Measurements from ENCODE around the gene FYN. TPM values are rescaled to one million over a fixed set of nuclear protein-coding genes. Genes with fewer than 3 reads are reported as not detected.

Gene FYN
- total RNA-seq, 1 experiment from 2014 or later: 18.5 TPM

- no peak for DNase-seq (ENCODE audit: low read depth, low spot score)
- no peaks in the 10 kb centered on the region for H3K27me3 ChIP-seq (ENCODE audit: insufficient read depth, low read length)
- H3K9me3 ChIP-seq (ENCODE audit: control insufficient read depth in 1 of 2, insufficient read depth in 1 of 2, low read depth in 1 of 2, low read length in 2 of 2): no peaks in the 10 kb centered on the region
- ChIA-PET CTCF (no interaction called here), POLR2A (no interaction called here), RAD21 (ENCODE audit: low non-redundant PET in 1 of 2, low total read pairs in 2 of 2, uncharacterized antibody in 2 of 2, unreplicated experiment in 2 of 2) (no interaction called here)
- no peak overlapping the region for H3K27ac ChIP-seq (ENCODE audit: low read depth, low read length)
- no peak overlapping the region for H3K4me2 ChIP-seq (ENCODE audit: low read length)
- no peaks in the 10 kb centered on the region for H3K9me2 ChIP-seq (ENCODE audit: insufficient read depth)
- H4K20me1 ChIP-seq (ENCODE audit: insufficient read depth): no peaks in the 10 kb centered on the region
- no peaks in the 10 kb centered on the region for H3K79me2 ChIP-seq (ENCODE audit: insufficient read depth, low read length)
- no peaks in the 10 kb centered on the region for H3K36me3 ChIP-seq (ENCODE audit: control insufficient read depth in 1 of 2, insufficient read depth in 2 of 2, low read length in 2 of 2)
- peaks cover 0 to 7% of the 10 kb centered on the region in 2 experiments; a peak in 2 of 4 replicates for H3K4me1 ChIP-seq (ENCODE audit: control insufficient read depth in 1 of 2, insufficient read depth in 2 of 2, low read length in 2 of 2)
- intact Hi-C loops (cut with micrococcal nuclease): no loop called here
- no peak overlapping the region for H2AFZ ChIP-seq (ENCODE audit: low read depth, low read length, poor library complexity, severe bottlenecking)
- BruUV-seq (replicated peaks): no TSS peak
- H3K4me3 ChIP-seq (replicated peaks in 1 of 2; ENCODE audit: low read depth in 1 of 2, low read length in 2 of 2): no peak overlapping the region
- H3K9ac ChIP-seq (ENCODE audit: low read length): no peak overlapping the region
- no peak for ATAC-seq
- TF ChIP-seq EZH2phosphoT487 (IDR thresholded peaks at IDR 0.05; ENCODE audit: borderline replicate concordance): no peak
- TF ChIP-seq POLR2A (IDR thresholded peaks at IDR 0.05; ENCODE audit: borderline replicate concordance, extremely low read depth, insufficient read depth, insufficient read length): no peak
- TF ChIP-seq SRF (IDR thresholded peaks at IDR 0.05; ENCODE audit: low read depth): no peak
- no peak for TF ChIP-seq EZH2 (IDR thresholded peaks at IDR 0.05)
- TF ChIP-seq SIN3A (IDR thresholded peaks at IDR 0.05; ENCODE audit: low read depth): no peak
- TF ChIP-seq CEBPB (IDR thresholded peaks at IDR 0.05; ENCODE audit: low read depth): no peak
- TF ChIP-seq POLR2AphosphoS5 (IDR thresholded peaks at IDR 0.05; ENCODE audit: low read depth, low read length): no peak
- TF ChIP-seq, protein P1, sequence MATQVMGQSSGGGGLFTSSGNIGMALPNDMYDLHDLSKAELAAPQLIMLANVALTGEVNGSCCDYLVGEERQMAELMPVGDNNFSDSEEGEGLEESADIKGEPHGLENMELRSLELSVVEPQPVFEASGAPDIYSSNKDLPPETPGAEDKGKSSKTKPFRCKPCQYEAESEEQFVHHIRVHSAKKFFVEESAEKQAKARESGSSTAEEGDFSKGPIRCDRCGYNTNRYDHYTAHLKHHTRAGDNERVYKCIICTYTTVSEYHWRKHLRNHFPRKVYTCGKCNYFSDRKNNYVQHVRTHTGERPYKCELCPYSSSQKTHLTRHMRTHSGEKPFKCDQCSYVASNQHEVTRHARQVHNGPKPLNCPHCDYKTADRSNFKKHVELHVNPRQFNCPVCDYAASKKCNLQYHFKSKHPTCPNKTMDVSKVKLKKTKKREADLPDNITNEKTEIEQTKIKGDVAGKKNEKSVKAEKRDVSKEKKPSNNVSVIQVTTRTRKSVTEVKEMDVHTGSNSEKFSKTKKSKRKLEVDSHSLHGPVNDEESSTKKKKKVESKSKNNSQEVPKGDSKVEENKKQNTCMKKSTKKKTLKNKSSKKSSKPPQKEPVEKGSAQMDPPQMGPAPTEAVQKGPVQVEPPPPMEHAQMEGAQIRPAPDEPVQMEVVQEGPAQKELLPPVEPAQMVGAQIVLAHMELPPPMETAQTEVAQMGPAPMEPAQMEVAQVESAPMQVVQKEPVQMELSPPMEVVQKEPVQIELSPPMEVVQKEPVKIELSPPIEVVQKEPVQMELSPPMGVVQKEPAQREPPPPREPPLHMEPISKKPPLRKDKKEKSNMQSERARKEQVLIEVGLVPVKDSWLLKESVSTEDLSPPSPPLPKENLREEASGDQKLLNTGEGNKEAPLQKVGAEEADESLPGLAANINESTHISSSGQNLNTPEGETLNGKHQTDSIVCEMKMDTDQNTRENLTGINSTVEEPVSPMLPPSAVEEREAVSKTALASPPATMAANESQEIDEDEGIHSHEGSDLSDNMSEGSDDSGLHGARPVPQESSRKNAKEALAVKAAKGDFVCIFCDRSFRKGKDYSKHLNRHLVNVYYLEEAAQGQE (IDR thresholded peaks at IDR 0.05; ENCODE audit: low read depth): no peak
- no peak for TF ChIP-seq JUND (IDR thresholded peaks at IDR 0.05)
- TF ChIP-seq ZBTB33 (IDR thresholded peaks at IDR 0.05; ENCODE audit: extremely low read depth, insufficient replicate concordance, low read length): no peak
- no peak for TF ChIP-seq FOSL1 (IDR thresholded peaks at IDR 0.05; ENCODE audit: low read depth)
- TF ChIP-seq TCF7L2 (IDR thresholded peaks at IDR 0.05; ENCODE audit: borderline replicate concordance, extremely low read depth, insufficient read depth, insufficient read length): no peak
- no peak for TF ChIP-seq ELF1 (IDR thresholded peaks at IDR 0.05; ENCODE audit: borderline replicate concordance, low read depth)
- TF ChIP-seq SP1 (IDR thresholded peaks at IDR 0.05; ENCODE audit: low read depth): no peak
- TF ChIP-seq MAX (IDR thresholded peaks at IDR 0.05): no peak
- TF ChIP-seq, protein P2, sequence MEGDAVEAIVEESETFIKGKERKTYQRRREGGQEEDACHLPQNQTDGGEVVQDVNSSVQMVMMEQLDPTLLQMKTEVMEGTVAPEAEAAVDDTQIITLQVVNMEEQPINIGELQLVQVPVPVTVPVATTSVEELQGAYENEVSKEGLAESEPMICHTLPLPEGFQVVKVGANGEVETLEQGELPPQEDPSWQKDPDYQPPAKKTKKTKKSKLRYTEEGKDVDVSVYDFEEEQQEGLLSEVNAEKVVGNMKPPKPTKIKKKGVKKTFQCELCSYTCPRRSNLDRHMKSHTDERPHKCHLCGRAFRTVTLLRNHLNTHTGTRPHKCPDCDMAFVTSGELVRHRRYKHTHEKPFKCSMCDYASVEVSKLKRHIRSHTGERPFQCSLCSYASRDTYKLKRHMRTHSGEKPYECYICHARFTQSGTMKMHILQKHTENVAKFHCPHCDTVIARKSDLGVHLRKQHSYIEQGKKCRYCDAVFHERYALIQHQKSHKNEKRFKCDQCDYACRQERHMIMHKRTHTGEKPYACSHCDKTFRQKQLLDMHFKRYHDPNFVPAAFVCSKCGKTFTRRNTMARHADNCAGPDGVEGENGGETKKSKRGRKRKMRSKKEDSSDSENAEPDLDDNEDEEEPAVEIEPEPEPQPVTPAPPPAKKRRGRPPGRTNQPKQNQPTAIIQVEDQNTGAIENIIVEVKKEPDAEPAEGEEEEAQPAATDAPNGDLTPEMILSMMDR (IDR thresholded peaks at IDR 0.05 in 2 of 3, conservative IDR thresholded peaks at IDR 0.05 in 1 of 3; ENCODE audit: borderline replicate concordance in 1 of 3, insufficient read depth in 1 of 3, low read depth in 2 of 3, low read length in 2 of 3): no peak
- TF ChIP-seq ZNF274 (IDR thresholded peaks at IDR 0.05; ENCODE audit: low read depth, low read length): no peak
- TF ChIP-seq EGR1 (IDR thresholded peaks at IDR 0.05; ENCODE audit: low read depth): no peak
- TF ChIP-seq YY1 (IDR thresholded peaks at IDR 0.05; ENCODE audit: extremely low read depth, insufficient replicate concordance, low read depth, low read length): no peak
- no peak for TF ChIP-seq RAD21 (IDR thresholded peaks at IDR 0.05; ENCODE audit: low read depth)
Observed at GRCh38 chr6:111646034-111646433, 227.2 kb downstream of the FYN start.
